Parathyroid adenoma (tissue), 2 donors: ENCODE results near the gene AKAP9.

Experiments
- H2AFZ ChIP-seq: fragments of 300-600 bp; sonication (generic); one replicate; pipeline ENCODE4 v1.7.0; 2017; ENCODE audit warnings: antibody characterized with exemption, mild to moderate bottlenecking
- H3K27ac ChIP-seq: fragments of 300-600 bp; sonication (generic); one replicate; pipeline ENCODE4 v1.7.0; 2017
- H3K27me3 ChIP-seq: fragments of 300-600 bp; sonication (generic); one replicate; pipeline ENCODE4 v1.7.0; 2017; ENCODE audit warnings: low read length; ENCODE audit not compliant: control insufficient read depth, insufficient read depth
- H3K36me3 ChIP-seq: fragments of 300-600 bp; sonication (generic); one replicate; pipeline ENCODE4 v1.7.0; 2017; ENCODE audit warnings: low read length; ENCODE audit not compliant: control insufficient read depth, insufficient read depth
- H3K4me1 ChIP-seq: fragments of 300-600 bp; sonication (generic); one replicate; pipeline ENCODE4 v1.7.0; 2017; ENCODE audit warnings: control low read depth
- H3K4me2 ChIP-seq: fragments of 300-600 bp; sonication (generic); one replicate; pipeline ENCODE4 v1.7.0; 2017; ENCODE audit warnings: low read length
- H3K4me3 ChIP-seq: fragments of 300-600 bp; sonication (generic); one replicate; pipeline ENCODE4 v1.7.0; 2017; ENCODE audit warnings: low read depth, low read length
- H3K79me2 ChIP-seq: fragments of 300-600 bp; sonication (generic); one replicate; pipeline ENCODE4 v1.7.0; 2017; ENCODE audit warnings: control low read depth
- H3K9ac ChIP-seq: fragments of 300-600 bp; sonication (generic); one replicate; pipeline ENCODE4 v1.7.0; 2017; ENCODE audit warnings: mild to moderate bottlenecking
- H3K9me3 ChIP-seq: fragments of 300-600 bp; sonication (generic); one replicate; pipeline ENCODE4 v1.7.0; 2017; ENCODE audit warnings: low read length; ENCODE audit not compliant: control insufficient read depth
- CTCF ChIP-seq: fragments of 300-600 bp; sonication (generic); IDR thresholded peaks from one replicate; pipeline ENCODE4 v1.7.0; 2017; ENCODE audit warnings: antibody characterized with exemption, mild to moderate bottlenecking
- donor health status: primary hyperparathyroidism.

The AKAP9 gene

GRCh38 chr7:92035576-92035975 is 94.9 kb downstream of the AKAP9 start:
- Histone ChIP-seq H3K9ac (no peak overlapping the region), H3K4me2 (no peak overlapping the region), H3K4me3 (no peak overlapping the region), H2AFZ (no peak overlapping the region), H3K4me1 (no peaks in the 10 kb centered on the region), H3K36me3 (no peaks in the 10 kb centered on the region), H3K27ac (no peak overlapping the region), H3K9me3 (no peaks in the 10 kb centered on the region), H3K79me2 (no peaks in the 10 kb centered on the region), H3K27me3 (no peaks in the 10 kb centered on the region)
- TF ChIP-seq CTCF: no peak

GRCh38 chr7:92039900-92040299 is 99.2 kb downstream of the AKAP9 start:
- H3K79me2 ChIP-seq: no peaks in the 10 kb centered on the region
- H3K4me3 ChIP-seq: no peak overlapping the region
- no peak overlapping the region for H2AFZ ChIP-seq
- no peak overlapping the region for H3K9ac ChIP-seq
- H3K27me3 ChIP-seq: no peaks in the 10 kb centered on the region
- H3K4me2 ChIP-seq: no peak overlapping the region
- no peaks in the 10 kb centered on the region for H3K36me3 ChIP-seq
- H3K4me1 ChIP-seq: no peaks in the 10 kb centered on the region
- H3K27ac ChIP-seq: no peak overlapping the region
- no peaks in the 10 kb centered on the region for H3K9me3 ChIP-seq
- TF ChIP-seq CTCF: no peak

- Histone ChIP-seq H3K36me3 (no peaks in the 10 kb centered on the region), H3K79me2 (no peaks in the 10 kb centered on the region), H3K9me3 (no peaks in the 10 kb centered on the region), H3K9ac (no peak overlapping the region), H3K4me3 (no peak overlapping the region), H3K4me2 (no peak overlapping the region), H3K27ac (no peak overlapping the region), H3K27me3 (no peaks in the 10 kb centered on the region), H3K4me1 (no peaks in the 10 kb centered on the region), H2AFZ (no peak overlapping the region)
- TF ChIP-seq CTCF: no peak
These were observed 101.5 kb downstream of the AKAP9 start for GRCh38 chr7:92042056-92042737.

- Histone ChIP-seq H3K9me3 (no peaks in the 10 kb centered on the region), H3K9ac (no peak overlapping the region), H3K36me3 (no peaks in the 10 kb centered on the region), H3K27me3 (no peaks in the 10 kb centered on the region), H3K4me3 (no peak overlapping the region), H3K27ac (no peak overlapping the region), H3K4me1 (no peaks in the 10 kb centered on the region), H3K79me2 (no peaks in the 10 kb centered on the region), H3K4me2 (no peak overlapping the region), H2AFZ (no peak overlapping the region)
- no peak for TF ChIP-seq CTCF
These were observed 102.4 kb downstream of the AKAP9 start for GRCh38 chr7:92043098-92043497.

- Histone ChIP-seq H3K27me3 (no peaks in the 10 kb centered on the region), H3K9ac (no peak overlapping the region), H3K4me2 (no peak overlapping the region), H3K79me2 (no peaks in the 10 kb centered on the region), H3K9me3 (no peaks in the 10 kb centered on the region), H2AFZ (no peak overlapping the region), H3K4me3 (no peak overlapping the region), H3K36me3 (no peaks in the 10 kb centered on the region), H3K27ac (no peak overlapping the region), H3K4me1 (no peaks in the 10 kb centered on the region)
- no peak for TF ChIP-seq CTCF
These were observed 103.0 kb downstream of the AKAP9 start for GRCh38 chr7:92043637-92044036.
